HG03039 (cell line): ENCODE data around the gene FKRP.
A peak's percentile ranks its signal among the peaks of the same experiment; 100 is the strongest.

ENCODE experiments used
- ATAC-seq: cut with Tn5 transposase; IDR thresholded peaks from one replicate; pipeline ENCODE4 v1.9.1; 2021; ENCODE audit warnings: mild to moderate bottlenecking, moderate library complexity; ENCODE audit not compliant: unreplicated experiment

The FKRP gene

GRCh38 chr19:46731584-46731983 is 14.3 kb upstream of the FKRP start:
- ATAC-seq: no peak

DNA sequence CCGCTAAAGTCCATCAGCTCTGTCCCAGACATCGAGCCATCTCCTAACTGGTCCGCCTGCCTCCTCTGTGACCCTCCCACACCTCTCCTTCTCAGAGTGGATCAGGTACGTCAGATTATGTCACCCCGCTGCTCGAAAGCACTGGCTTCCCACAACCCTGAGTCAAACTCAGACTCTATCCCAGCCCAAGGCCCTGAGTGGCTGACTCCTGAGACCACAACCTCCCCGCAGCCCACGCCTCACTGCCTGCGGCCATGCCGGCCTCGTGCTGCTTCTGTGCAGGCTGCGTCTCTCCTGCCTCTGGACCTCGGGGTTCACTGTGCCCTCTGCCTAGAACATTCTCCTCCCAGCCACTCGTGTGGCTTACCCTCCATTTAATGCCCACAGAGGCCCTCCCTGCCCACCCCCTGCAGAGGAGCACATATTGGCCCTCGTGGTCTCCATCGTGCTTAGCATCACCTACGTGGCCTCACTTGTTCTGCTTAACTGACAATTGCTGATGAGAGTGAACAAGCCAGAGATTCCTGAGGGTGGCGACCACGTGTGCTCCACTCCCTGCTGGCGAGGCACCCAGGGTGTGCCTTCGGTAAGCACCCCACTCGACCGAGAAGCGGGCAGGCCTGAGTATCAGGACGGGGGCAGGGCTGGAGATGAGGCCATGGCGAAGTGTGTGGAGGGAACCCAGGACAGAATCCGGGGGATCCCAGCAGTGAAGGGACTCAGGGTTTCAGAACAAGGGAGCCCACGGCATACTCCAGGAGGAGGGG is 13.5 kb upstream of the FKRP start:
- no peak for ATAC-seq

- ATAC-seq: no peak
Measured at GRCh38 chr19:46732966-46733689, 12.7 kb upstream of the FKRP start.

DNA sequence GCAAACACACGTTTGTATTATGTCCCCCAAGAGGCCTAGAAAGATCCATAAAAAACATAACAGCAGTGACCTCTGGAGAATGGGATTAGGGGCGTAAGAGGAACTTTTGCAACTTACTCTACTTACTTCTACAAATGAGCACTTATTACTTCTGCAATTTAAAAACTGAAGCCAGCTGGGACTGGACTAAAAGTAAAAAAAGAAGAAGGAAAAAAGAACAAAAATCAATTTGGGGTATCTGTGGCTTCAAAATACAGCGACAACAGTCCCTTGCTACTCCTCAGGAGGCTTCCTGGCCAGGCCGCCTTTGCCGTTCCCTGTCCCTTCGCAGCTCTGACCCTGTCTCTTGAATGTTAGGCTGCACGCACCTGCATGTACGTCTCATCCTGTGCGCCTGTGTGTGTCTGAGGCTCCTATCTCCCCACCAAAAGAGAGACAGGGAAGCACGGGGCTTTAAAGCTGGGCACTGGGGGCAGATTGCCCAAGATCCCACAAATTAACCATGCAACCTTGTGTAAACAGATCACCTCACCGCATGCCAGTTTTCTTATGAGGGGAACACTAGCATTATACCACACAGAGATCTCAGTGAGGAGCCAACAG is 12.1 kb upstream of the FKRP start:
- no peak for ATAC-seq

GRCh38 chr19:46736531-46737297 is 9.1 kb upstream of the FKRP start:
- no peak for ATAC-seq

DNA sequence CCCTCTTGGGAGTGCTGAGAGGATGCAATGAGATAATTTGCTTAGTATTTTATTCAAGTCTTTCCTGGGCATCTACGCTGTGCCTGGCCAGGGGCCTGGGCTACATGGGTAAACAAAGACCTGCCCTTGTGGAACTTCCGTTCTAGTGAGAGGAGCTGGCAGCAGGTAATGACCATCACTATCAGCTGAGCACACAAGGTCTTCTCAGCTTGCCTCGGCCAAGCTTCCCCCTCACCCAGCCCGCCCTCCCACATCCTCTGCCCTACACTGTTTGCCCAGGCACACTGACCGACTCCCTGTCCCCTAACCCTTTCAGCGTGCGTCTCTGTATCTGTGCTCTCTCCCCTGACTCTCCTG is 8.6 kb upstream of the FKRP start:
- ATAC-seq: no peak

DNA sequence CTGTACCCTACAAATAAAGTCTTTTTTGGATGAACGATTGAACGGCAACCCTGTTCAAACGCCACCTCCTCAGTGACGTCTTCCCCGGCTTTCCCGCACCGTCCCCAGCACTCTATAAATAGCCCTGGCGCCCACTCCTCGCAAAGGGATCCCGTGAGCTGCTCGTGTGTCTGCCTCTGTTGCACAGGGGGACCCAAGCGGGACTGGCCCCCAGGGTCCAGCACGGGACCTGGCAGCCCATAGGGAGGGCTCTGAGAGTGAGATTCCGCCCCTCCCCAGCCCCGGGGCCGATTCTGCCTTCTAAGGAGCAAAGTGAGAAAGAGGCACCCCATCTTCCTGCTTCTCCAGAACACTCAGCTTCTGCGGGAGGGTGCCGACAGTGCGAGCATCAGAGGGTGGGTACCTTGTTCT is 8.1 kb upstream of the FKRP start:
- no peak for ATAC-seq

DNA sequence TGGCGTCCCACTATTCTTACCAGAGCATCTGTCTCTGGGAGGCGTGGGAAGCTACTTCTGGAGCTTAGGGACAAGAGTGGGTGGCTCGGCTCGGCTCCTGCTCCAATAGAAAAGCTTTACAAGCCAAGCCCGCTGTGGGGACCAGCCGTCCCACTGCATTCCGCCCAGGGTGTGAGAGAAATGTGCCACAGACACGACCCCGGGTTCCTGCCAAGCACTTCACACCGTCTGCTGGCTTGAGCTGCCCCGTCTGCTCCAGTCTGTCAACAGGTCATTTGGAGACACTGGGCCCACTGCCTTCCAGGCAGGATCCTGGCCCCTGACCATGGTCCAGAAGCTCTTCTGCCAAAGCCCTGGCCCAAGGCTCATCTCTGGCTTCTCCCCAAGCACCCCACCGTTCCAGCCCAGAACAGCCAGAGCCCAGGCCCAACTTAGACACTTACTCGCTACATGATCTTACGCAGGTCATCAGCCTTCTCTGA is 6.5 kb upstream of the FKRP start:
- no peak for ATAC-seq

DNA sequence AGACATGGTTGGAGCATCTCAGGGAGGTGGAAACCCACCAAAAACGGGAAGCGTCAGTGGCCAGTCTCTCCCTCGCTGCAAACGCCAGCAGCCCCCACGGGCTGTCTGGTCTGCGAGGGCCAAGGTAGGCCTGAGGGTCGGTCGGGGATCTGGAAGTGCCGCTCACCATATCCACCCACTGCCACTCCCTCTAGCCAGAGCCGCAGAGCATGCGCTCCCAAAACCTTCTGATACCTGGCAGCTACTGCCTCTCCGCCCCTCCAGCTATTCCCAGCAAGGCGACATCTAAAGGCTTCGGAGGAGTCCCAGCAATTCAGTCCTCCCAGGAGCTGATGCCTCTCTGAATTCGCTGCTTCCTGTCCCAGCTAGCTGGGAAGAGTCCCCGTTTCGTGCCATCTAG is 4.4 kb upstream of the FKRP start:
- ATAC-seq: no peak

- ATAC-seq: no peak
Measured at GRCh38 chr19:46742926-46743480, 2.9 kb upstream of the FKRP start.

DNA sequence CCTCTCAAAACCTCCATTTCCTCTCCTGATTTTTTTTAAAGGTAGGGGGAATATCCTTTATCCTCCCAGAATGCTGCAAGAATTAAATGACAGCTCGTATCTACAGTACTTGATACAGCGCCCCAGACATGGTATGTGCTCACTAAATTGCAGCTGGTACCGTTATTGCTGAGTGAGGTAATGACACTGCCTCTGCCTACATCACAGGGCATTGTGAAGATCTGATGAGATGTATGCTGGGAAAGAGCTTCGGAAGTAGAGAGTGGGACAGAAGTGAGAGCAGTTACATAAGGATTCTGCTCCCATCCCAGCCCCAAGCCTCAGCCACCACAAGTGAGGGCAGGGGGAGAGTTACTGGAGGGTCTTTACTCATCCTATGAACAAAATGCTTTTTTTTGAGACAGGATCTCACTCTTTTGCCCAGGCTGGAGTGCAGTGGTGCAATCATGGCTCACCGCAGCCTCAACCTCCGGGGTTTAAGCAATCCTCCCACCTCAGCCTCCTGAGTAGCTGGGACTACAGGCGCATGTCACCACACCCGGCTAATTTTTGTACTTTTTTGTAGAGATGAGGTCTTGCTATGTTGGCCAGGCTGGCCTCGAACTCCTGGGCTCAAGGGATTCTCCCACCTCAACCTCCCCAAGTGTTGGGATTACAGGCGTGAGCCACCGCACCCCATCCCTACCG is 1.7 kb upstream of the FKRP start:
- ATAC-seq: no peak

GRCh38 chr19:46745030-46745429 is 827 bp upstream of the FKRP start:
- ATAC-seq: no peak

- ATAC-seq: peak; percentile 42
Measured at GRCh38 chr19:46746281-46747057, 612 bp downstream of the FKRP start, which contains the start of gene STRN4. Gene STRN4 (minus strand): TSS chr19:46746450. CDS start chr19:46746430, 20 bp downstream.

DNA sequence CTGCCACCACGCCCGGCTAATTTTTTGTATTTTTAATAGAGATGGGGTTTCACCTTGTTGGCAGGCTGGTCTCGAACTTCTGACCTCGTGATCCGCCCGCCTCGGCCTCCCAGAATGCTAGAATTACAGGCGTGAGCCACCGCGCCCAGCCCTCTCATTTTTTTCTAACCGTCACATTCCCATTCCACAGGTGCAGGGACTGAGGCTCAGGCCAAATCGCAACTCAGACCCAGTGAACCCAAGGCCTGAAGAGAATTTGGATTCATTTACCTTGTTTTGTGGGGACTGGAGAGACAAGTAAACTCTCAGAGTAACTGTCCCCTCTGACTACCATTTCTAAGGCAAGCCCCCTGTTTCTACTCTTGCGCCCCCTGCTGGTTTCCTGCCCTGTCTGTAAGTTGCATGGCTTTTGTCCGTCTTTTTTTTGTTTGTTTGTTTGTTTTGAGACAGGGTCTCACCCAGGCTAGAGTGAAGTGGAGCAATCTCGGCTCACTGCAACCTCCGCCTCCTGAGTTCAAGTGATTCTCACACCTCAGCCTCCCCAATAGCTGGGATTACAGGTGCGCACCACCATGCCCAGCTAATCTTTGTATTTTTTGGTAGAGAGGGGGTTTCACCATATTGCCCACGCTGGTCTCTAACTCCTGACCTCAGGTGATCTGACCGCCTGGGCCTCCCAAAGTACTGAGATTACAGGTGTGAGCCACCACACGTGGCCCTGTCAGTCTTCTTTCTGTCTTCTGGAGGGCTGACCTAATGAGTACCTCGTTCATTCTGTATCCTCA is 2.7 kb downstream of the FKRP start:
- no peak for ATAC-seq

- ATAC-seq: no peak
Measured at GRCh38 chr19:46753420-46754155, 7.7 kb downstream of the FKRP start.

GRCh38 chr19:46755077-46755852 is 9.4 kb downstream of the FKRP start:
- ATAC-seq: no peak

DNA sequence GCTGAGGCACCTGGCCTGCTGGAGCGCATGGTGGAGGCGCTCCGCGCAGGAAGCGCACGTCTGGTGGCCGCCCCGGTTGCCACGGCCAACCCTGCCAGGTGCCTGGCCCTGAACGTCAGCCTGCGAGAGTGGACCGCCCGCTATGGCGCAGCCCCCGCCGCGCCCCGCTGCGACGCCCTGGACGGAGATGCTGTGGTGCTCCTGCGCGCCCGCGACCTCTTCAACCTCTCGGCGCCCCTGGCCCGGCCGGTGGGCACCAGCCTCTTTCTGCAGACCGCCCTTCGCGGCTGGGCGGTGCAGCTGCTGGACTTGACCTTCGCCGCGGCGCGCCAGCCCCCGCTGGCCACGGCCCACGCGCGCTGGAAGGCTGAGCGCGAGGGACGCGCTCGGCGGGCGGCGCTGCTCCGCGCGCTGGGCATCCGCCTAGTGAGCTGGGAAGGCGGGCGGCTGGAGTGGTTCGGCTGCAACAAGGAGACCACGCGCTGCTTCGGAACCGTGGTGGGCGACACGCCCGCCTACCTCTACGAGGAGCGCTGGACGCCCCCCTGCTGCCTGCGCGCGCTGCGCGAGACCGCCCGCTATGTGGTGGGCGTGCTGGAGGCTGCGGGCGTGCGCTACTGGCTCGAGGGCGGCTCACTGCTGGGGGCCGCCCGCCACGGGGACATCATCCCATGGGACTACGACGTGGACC is 10.1 kb downstream of the FKRP start:
- no peak for ATAC-seq
